Measurements from ENCODE around the gene DLG2. TPM values are rescaled to one million over a fixed set of nuclear protein-coding genes. Genes with fewer than 3 reads are reported as not detected.
"Not testable (repeated sequence)": the region's sequence is repeated elsewhere in the genome, so short reads cannot be mapped to it uniquely, and the experiment has no call there.

The DLG2 gene
- total and polyA plus RNA-seq, 7 donors = 0.23 to 5.3 (median 3.4) TPM

GRCh38 chr11:85406316-85406715 lies 220.8 kb downstream of the DLG2 start:
- intact Hi-C loops (cut with DNase I) = no loop called here
- H3K27ac ChIP-seq = no peak overlapping the region
- no peaks in the 10 kb centered on the region for H3K4me1 ChIP-seq
- 45 to 61% (median 58%) methylated on average over 3 of the region's 3 CpGs for WGBS, 3 donors
- ATAC-seq = no peak
- TF ChIP-seq CTCF (IDR thresholded peaks at IDR 0.05) = no peak
- DNase-seq = no peak
- H3K27me3 ChIP-seq (ENCODE audit: insufficient read depth in 3 of 3, low read length in 2 of 3) = no peaks in the 10 kb centered on the region
- peaks cover 5% of the 10 kb centered on the region for H3K9me3 ChIP-seq
- no peak overlapping the region for H3K4me3 ChIP-seq
- no peaks in the 10 kb centered on the region for H3K36me3 ChIP-seq (ENCODE audit: insufficient read depth in 1 of 2, low read depth in 1 of 2)

GRCh38 chr11:85395515-85396055 lies 231.6 kb downstream of the DLG2 start:
- H3K4me3 ChIP-seq; intact Hi-C loops (cut with DNase I); H3K27me3 ChIP-seq (ENCODE audit: insufficient read depth in 3 of 3, low read length in 2 of 3); H3K36me3 ChIP-seq (ENCODE audit: insufficient read depth in 1 of 2, low read depth in 1 of 2); H3K9me3 ChIP-seq; H3K27ac ChIP-seq; H3K4me1 ChIP-seq; DNase-seq; ATAC-seq: not testable (repeated sequence)
- 65 to 72% (median 68%) methylated on average over 4 of the region's 4 CpGs for WGBS, 3 donors

GRCh38 chr11:85394283-85394682 lies 232.9 kb downstream of the DLG2 start:
- no peak for ATAC-seq
- no peaks in the 10 kb centered on the region for H3K36me3 ChIP-seq (ENCODE audit: insufficient read depth in 1 of 2, low read depth in 1 of 2)
- no peak for TF ChIP-seq CTCF (IDR thresholded peaks at IDR 0.05)
- intact Hi-C loops (cut with DNase I) = no loop called here
- H3K4me1 ChIP-seq = no peaks in the 10 kb centered on the region
- no peak for DNase-seq
- no peaks in the 10 kb centered on the region for H3K27me3 ChIP-seq (ENCODE audit: insufficient read depth in 3 of 3, low read length in 2 of 3)
- H3K4me3 ChIP-seq = no peak overlapping the region
- H3K27ac ChIP-seq = no peak overlapping the region
- peaks cover 5% of the 10 kb centered on the region for H3K9me3 ChIP-seq
- WGBS, 3 donors = 31 to 53% (median 38%) methylated on average over 2 of the region's 2 CpGs

- TF ChIP-seq CTCF (IDR thresholded peaks at IDR 0.05) = no peak
- 15 to 34% (median 32%) methylated on average over 1 of the region's 1 CpG for WGBS, 3 donors
Observed at GRCh38 chr11:85391141-85391540, 236.0 kb downstream of the DLG2 start.

GRCh38 chr11:85385547-85385946 lies 241.6 kb downstream of the DLG2 start:
- no peak for ATAC-seq

More at GRCh38 chr11:85391141-85391540, 236.0 kb downstream of the DLG2 start:
- H3K4me1 ChIP-seq = no peaks in the 10 kb centered on the region
- H3K9me3 ChIP-seq = peaks cover 5% of the 10 kb centered on the region
- no peak overlapping the region for H3K27ac ChIP-seq
- intact Hi-C loops (cut with DNase I) = no loop called here
- H3K27me3 ChIP-seq (ENCODE audit: insufficient read depth in 3 of 3, low read length in 2 of 3) = no peaks in the 10 kb centered on the region
- no peaks in the 10 kb centered on the region for H3K36me3 ChIP-seq (ENCODE audit: insufficient read depth in 1 of 2, low read depth in 1 of 2)
- DNase-seq = no peak
- ATAC-seq = no peak
- H3K4me3 ChIP-seq = no peak overlapping the region

More at GRCh38 chr11:85385547-85385946, 241.6 kb downstream of the DLG2 start:
- no peak overlapping the region for H3K4me3 ChIP-seq
- H3K36me3 ChIP-seq (ENCODE audit: insufficient read depth in 1 of 2, low read depth in 1 of 2) = no peaks in the 10 kb centered on the region
- H3K9me3 ChIP-seq = no peaks in the 10 kb centered on the region
- no peaks in the 10 kb centered on the region for H3K4me1 ChIP-seq
- TF ChIP-seq CTCF (IDR thresholded peaks at IDR 0.05) = no peak
- intact Hi-C loops (cut with DNase I) = no loop called here
- no peak for DNase-seq
- no peaks in the 10 kb centered on the region for H3K27me3 ChIP-seq (ENCODE audit: insufficient read depth in 3 of 3, low read length in 2 of 3)
- no peak overlapping the region for H3K27ac ChIP-seq
